ENCODE data around the gene TPD52L2.
"Not testable (repeated sequence)": the region's sequence is repeated elsewhere in the genome, so short reads cannot be mapped to it uniquely, and the experiment has no call there.

TPD52L2 gene

GRCh38 chr20:63878899-63879663 is 14.0 kb downstream of the TPD52L2 start:
- no peak for DNase-seq (ENCODE audit: low read depth)

GRCh38 chr20:63880901-63881300 is 15.8 kb downstream of the TPD52L2 start:
- not testable (repeated sequence) for DNase-seq (ENCODE audit: low read depth)

DNA sequence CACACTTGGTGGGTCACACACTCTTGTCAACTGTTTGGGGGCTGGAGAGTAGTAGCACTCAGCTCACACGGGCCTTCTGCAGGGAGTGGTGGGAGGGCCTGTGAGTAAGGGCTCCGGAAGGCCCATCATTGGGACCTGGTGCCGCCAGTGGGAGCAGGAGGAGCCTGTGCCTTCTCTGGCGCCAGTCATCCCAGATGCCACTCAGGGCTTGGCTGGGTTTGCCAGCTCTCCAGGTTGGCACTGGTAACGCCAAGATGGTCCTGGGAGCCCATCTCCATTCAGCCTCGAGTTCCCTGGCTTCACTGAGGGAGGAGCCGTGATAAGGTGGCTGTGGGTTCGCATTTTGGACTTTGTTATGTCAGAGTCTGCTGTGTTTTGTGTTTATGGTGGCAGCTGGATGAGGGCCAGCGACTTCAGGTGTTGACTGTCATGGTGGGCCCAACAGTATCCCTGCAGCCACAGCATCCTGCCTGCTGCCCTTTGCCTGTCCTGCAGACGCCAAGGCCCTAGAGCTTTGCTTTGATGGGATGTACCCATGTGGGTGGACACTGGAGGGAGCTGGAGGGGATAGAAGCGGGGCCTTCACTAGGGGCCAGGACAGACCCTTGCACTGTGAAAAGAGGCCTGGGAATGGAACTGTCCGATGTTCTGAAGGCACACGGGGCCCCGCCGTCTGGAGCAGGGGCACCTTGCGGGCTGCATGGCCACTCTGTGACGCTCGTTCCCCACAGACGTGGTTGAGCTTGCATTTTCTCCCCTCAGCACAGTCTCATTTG is 16.6 kb downstream of the TPD52L2 start:
- no peak for DNase-seq (ENCODE audit: low read depth)

DNA sequence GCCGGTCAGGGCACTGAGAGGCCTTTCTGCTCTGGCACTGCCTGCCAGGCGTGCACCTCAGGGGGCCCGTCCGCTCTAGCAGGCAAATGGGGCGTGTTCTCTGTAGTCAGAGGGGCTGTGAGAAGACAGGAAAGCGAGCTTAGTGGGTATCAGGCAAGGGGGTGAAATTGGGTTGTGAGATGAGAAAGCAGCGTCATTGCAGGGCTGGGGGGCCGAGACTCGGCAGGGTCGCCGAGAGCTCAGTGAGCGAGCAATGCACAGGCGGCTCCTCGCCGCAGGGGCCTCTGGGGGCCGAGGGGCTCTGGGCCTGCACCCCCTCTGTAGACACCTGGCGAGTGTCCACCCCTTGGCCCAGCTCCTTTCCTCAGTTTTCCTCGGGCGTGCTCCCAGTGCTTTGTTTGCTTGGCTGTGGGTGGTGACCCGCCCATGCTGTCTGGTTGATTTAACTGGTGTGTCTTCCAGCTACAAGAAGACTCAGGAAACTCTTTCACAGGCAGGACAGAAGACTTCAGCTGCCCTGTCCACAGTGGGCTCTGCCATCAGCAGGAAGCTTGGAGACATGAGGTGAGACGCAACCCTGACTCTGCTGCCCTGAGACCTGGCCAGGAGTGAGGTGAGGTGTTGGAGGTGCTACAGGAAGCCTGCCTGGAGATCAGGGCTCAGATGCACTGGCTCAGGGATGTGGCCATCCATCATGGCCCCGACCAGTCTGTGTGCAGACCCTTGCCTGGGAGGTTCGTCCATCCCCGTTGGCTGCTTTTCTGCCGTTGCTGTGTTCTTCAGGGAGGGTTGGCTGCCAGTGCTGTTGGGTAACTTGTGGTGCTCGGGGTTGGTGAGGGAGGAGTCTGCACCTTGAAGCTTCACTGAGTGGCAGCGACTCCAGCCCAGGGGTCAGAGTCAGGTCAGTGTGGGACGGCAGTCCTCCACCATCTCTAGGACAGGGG is 17.5 kb downstream of the TPD52L2 start:
- DNase-seq (ENCODE audit: low read depth): no peak

DNA sequence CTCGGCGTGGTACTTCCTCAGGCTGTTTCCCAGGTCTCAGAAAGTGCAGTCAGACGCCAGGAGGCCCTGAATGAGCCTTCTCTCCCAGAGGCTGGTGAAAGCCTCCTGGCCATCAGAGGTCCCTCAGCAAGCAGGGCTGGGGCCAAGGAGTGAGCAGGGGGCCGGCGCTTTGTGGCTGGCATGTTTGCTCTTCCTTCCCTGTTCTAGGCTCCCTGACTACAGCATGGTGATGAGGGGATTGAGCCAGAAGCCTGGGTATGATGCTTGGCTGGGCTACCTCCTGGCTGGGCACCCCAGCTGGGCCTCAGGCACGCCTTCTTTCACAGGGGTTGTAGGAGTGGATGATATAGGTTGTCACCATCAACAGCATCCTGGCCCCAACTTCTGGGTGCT is 18.1 kb downstream of the TPD52L2 start:
- no peak for DNase-seq (ENCODE audit: low read depth)

DNA sequence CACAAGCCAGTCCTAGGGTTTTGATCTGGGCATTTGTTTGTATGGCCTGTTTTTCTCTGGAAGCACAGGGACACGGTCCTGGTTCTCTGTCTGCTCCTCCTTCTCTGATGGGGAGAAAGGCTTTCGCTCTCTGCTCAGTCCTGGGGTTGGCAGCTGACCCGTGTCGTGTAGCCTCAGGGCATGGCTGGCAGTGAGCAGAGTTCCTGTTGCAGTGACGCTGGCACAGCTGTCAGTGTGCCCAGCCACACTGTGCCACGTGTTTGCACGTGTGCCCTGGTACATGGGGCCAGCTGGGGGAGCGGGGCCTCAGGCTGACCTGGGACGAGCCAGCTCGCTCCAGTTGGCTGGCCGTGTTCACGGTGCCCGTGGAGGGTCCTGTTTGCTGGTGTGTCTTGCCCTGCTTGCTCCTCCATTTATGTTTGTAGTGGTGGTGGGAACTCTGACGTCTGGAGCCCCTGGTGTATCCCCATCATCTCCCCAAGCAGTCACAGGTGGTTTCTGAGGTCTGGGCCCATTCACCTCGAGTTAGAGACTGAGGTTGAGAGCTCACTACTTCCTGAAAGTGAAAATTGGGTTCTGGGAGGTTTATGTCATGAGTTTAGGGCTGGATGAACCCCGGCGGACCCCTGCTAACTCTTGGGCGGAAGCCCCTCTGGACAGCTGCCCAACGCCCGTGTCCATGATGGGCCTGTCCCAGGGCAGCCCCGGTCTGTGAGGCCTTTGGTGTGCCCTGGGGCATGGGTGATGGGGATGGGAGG is 19.6 kb downstream of the TPD52L2 start:
- DNase-seq (ENCODE audit: low read depth): no peak

GRCh38 chr20:63885264-63886053 is 20.4 kb downstream of the TPD52L2 start:
- DNase-seq (ENCODE audit: low read depth): no peak

DNA sequence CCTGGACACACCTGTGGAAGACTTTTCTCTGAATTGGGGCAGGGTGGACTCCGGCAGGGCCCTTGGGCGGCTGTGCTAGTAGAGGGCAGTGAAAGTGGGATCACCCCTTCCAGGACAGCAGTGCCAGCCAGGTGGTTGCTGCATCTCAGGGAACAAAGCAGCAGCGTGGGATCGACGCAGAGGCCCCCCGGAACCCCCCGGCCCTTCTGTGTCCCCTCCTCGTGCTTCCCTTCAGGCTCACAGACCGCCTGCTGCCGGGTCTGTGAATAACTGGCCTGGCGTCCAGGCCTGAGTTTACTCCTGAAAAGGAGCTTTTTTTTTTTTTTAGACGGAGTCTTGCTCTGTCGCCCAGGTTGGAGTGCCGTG is 21.0 kb downstream of the TPD52L2 start:
- no peak for DNase-seq (ENCODE audit: low read depth)

GRCh38 chr20:63886921-63887320 is 21.9 kb downstream of the TPD52L2 start:
- DNase-seq (ENCODE audit: low read depth): no peak

- DNase-seq (ENCODE audit: low read depth): no peak
These were observed 24.5 kb downstream of the TPD52L2 start for GRCh38 chr20:63889241-63890200.

DNA sequence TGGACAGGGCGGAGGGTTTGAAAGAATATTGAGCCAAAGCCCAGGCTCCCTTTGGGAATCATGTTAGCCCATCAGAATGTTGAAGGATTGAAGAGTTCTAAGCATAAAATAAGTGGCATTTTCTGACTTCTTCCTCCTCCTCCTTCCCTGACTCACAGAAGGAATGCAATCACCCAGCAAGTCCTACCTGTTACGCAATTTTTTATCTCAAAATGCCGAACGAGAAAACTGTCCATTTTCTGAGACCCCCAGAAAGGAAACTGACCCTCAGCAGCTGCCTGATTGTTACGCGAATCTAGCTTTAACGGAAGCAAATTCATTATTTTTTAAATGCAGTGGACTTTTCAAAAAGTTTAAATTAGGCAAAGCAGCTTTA is 25.1 kb downstream of the TPD52L2 start:
- DNase-seq (ENCODE audit: low read depth): no peak

DNA sequence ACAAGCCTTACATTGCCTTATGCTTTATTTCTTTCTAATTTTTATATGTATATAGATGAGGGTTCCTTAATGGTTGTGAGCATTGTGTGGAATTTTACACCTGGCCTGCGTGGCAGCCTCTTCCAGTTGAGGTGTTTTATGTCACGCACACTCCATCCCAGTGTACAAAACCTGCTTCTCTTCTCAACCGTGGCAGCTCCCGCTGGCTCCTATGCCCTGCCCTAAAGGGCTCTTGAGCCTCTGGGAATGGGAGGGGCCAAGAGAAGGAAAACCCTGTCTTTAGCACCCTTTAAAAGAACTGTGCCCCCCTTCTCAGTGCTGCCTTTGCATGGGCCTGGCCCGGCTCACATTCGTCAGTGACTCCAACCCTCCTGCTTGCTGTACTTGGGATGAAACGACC is 25.5 kb downstream of the TPD52L2 start:
- DNase-seq (ENCODE audit: low read depth): no peak

GRCh38 chr20:63891061-63892002 is 26.3 kb downstream of the TPD52L2 start:
- DNase-seq (ENCODE audit: low read depth): no peak

DNA sequence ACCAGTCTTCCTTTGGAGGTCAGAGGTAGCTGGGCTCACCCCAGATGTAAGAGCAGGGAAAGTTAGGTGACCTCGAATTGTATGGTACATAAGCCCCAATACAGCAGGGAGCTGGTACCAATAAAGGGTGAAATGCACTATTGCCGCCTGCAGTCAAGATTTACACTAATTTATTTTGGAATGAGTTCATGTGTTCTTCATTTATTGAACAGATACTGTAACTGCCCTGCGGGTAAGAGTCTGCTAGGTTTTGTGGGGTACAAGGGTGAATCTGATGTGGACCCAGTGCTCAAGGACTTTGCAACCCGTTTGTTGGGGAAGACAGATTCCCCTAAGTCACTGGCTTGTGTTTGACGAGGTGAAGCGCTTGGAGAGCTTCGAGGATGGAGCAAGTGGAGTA is 27.3 kb downstream of the TPD52L2 start:
- DNase-seq (ENCODE audit: low read depth): no peak

DNA sequence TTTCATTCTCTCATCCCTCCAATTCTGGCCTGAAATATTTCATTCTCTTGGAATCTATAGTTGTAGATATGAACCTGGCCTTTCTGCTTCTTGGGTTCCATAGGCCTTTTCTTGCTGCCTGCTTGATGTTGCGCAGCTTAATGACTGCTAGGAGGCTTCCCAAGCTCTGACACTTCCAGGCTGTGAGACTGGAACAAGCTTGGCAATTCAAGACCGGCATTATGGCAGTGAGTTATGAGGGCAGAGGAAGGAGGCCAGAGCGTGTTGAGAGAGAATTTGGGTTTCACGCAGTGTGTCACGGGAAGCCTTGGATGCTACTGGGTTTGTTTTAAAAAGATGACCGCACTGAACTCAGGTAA is 28.9 kb downstream of the TPD52L2 start:
- no peak for DNase-seq (ENCODE audit: low read depth)

- DNase-seq (ENCODE audit: low read depth): peak; percentile 96
These were observed 29.5 kb downstream of the TPD52L2 start, which contains the start of gene DNAJC5 for GRCh38 chr20:63894358-63895201. TSS of gene DNAJC5 (plus strand) at chr20:63895126. CDS start at chr20:63928346, 33,220 bp downstream.

- DNase-seq (ENCODE audit: low read depth): no peak
These were observed 30.3 kb downstream of the TPD52L2 start for GRCh38 chr20:63895202-63895951.
